ENCODE data around the gene ITPR2. TPM values are rescaled to one million over a fixed set of nuclear protein-coding genes. Genes with fewer than 3 reads are reported as not detected.

ITPR2 gene
- total RNA-seq, 3 donors from 2014 or later (not counting 1 experiment from before 2014, with no cell fraction given) = 59.1 to 70.7 (median 68.2) TPM

DNA sequence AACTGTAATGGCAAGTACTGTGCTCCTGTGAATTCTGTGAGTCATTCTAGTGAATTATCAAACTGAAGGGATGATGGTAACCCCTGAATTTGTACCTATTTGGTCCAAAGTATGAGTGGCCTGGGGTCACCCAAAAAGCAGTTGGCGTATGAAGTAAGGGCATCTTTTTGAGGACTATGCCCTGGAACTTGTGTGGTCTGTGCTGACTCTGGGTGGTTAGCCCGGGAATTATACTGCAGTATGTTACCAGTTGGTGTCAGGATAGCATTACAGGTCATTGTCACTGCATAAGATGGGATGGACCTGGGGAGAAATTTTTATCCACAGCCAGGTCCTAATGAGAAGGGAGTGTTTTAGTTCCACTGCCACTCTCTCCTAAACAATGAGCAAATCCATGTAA, 462.9 kb downstream of the ITPR2 start:
- DNase-seq (no peak), ATAC-seq (no peak)
- Mint-ChIP-seq H3K9me3 (no peaks in the 10 kb centered on the region), H3K36me3 (no peaks in the 10 kb centered on the region), H3K27ac (no peak overlapping the region), H3K4me1 (no peaks in the 10 kb centered on the region), H3K4me3 (no peak overlapping the region), H3K27me3 (ENCODE audit: low read depth in 2 of 2) (no peaks in the 10 kb centered on the region)
- intact Hi-C loops (cut with micrococcal nuclease) = no loop called here
- Histone ChIP-seq H3K4me1 (ENCODE audit: control insufficient read depth, insufficient read depth, low read length) (no peaks in the 10 kb centered on the region), H3K36me3 (ENCODE audit: control insufficient read depth, insufficient read depth, low read length) (no peaks in the 10 kb centered on the region), H3K9me3 (ENCODE audit: control insufficient read depth, insufficient read depth, low read length) (no peaks in the 10 kb centered on the region), H3K27ac (ENCODE audit: low read length) (no peak overlapping the region), H3K4me3 (ENCODE audit: low read length) (no peak overlapping the region), H3K27me3 (ENCODE audit: control insufficient read depth, insufficient read depth, low read length) (no peaks in the 10 kb centered on the region)
- WGBS (ENCODE audit: insufficient coverage) = 97% methylated on average over 2 of the region's 2 CpGs
- TF ChIP-seq, protein P1, sequence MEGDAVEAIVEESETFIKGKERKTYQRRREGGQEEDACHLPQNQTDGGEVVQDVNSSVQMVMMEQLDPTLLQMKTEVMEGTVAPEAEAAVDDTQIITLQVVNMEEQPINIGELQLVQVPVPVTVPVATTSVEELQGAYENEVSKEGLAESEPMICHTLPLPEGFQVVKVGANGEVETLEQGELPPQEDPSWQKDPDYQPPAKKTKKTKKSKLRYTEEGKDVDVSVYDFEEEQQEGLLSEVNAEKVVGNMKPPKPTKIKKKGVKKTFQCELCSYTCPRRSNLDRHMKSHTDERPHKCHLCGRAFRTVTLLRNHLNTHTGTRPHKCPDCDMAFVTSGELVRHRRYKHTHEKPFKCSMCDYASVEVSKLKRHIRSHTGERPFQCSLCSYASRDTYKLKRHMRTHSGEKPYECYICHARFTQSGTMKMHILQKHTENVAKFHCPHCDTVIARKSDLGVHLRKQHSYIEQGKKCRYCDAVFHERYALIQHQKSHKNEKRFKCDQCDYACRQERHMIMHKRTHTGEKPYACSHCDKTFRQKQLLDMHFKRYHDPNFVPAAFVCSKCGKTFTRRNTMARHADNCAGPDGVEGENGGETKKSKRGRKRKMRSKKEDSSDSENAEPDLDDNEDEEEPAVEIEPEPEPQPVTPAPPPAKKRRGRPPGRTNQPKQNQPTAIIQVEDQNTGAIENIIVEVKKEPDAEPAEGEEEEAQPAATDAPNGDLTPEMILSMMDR (IDR thresholded peaks at IDR 0.05) = no peak

DNA sequence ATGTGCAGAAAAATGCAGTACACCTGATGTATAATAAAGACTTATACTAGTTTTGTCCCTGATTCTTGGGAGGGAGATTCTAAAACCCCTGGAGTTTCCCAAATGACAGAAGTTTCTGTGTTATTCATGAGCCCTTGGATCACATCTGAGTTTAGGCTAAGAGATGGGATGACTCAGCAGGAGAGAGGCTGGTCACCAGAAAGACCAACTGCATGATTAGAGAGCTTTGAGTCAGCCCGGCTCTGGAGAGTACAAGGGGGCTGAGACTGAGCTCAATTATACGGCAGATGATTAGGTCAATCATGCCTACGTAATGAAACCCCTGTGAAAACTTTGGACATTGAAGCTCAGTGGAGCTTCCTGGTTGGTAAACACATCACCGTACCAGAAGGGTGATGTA, 463.4 kb downstream of the ITPR2 start:
- ATAC-seq = no peak
- H3K4me3 ChIP-seq (ENCODE audit: low read length) = no peak overlapping the region
- no peak overlapping the region for H3K27ac Mint-ChIP-seq
- H3K9me3 ChIP-seq (ENCODE audit: control insufficient read depth, insufficient read depth, low read length) = no peaks in the 10 kb centered on the region
- H3K4me1 ChIP-seq (ENCODE audit: control insufficient read depth, insufficient read depth, low read length) = no peaks in the 10 kb centered on the region
- no peaks in the 10 kb centered on the region for H3K4me1 Mint-ChIP-seq
- no peaks in the 10 kb centered on the region for H3K36me3 ChIP-seq (ENCODE audit: control insufficient read depth, insufficient read depth, low read length)
- H3K4me3 Mint-ChIP-seq = no peak overlapping the region
- no peaks in the 10 kb centered on the region for H3K9me3 Mint-ChIP-seq
- H3K27ac ChIP-seq (ENCODE audit: low read length) = no peak overlapping the region
- intact Hi-C loops (cut with micrococcal nuclease) = no loop called here
- WGBS (ENCODE audit: insufficient coverage) = 94% methylated on average over 4 of the region's 4 CpGs
- no peaks in the 10 kb centered on the region for H3K36me3 Mint-ChIP-seq
- H3K27me3 Mint-ChIP-seq (ENCODE audit: low read depth in 2 of 2) = no peaks in the 10 kb centered on the region
- TF ChIP-seq, protein P1 (IDR thresholded peaks at IDR 0.05) = no peak
- no peak for DNase-seq
- no peaks in the 10 kb centered on the region for H3K27me3 ChIP-seq (ENCODE audit: control insufficient read depth, insufficient read depth, low read length)

DNA sequence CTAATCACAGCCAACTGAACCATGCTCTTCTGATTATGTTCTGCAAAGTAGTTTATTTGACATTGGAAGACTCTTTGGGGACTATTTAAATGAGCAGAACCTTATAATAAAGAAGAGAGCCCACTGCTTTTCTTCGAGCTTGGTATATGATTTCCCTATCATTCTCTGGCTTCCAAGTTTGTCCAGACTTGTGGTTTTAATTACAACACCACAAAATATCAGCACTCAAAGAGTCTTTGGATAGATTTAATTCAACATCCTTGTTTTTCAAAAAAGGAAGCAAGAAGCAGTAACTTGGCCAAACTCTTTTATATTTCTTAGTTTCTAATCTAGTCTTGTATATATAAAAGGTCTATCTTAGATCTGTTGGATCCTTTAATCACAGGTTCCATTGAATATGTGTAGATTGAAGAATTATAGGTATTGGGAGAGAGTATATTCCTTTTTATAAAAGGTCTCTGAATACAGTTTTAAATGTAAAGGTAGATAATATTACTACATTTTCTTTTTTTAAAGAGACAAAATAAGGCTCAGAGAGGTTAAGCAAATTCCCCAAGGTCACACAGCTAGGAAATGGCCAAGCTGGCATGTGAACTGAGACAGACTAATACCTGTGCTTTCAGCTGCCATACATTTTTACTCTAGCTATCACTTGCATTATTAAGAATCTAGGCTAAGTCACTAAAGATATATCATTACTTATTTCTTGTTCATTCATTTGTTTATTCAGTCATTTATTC, 464.8 kb downstream of the ITPR2 start:
- Mint-ChIP-seq H3K27me3 (ENCODE audit: low read depth in 2 of 2) (no peaks in the 10 kb centered on the region), H3K4me3 (no peak overlapping the region), H3K9me3 (no peaks in the 10 kb centered on the region), H3K27ac (no peak overlapping the region), H3K4me1 (no peaks in the 10 kb centered on the region), H3K36me3 (no peaks in the 10 kb centered on the region)
- H3K4me3 ChIP-seq (ENCODE audit: low read length) = no peak overlapping the region
- WGBS (ENCODE audit: insufficient coverage) = 100% methylated on average over 1 of the region's 1 CpG
- H3K36me3 ChIP-seq (ENCODE audit: control insufficient read depth, insufficient read depth, low read length) = no peaks in the 10 kb centered on the region
- DNase-seq = no peak
- no peaks in the 10 kb centered on the region for H3K4me1 ChIP-seq (ENCODE audit: control insufficient read depth, insufficient read depth, low read length)
- no peaks in the 10 kb centered on the region for H3K9me3 ChIP-seq (ENCODE audit: control insufficient read depth, insufficient read depth, low read length)
- H3K27me3 ChIP-seq (ENCODE audit: control insufficient read depth, insufficient read depth, low read length) = no peaks in the 10 kb centered on the region
- no peak overlapping the region for H3K27ac ChIP-seq (ENCODE audit: low read length)
- intact Hi-C loops (cut with micrococcal nuclease) = no loop called here
- ATAC-seq = no peak
- TF ChIP-seq, protein P1 (IDR thresholded peaks at IDR 0.05) = no peak

DNA sequence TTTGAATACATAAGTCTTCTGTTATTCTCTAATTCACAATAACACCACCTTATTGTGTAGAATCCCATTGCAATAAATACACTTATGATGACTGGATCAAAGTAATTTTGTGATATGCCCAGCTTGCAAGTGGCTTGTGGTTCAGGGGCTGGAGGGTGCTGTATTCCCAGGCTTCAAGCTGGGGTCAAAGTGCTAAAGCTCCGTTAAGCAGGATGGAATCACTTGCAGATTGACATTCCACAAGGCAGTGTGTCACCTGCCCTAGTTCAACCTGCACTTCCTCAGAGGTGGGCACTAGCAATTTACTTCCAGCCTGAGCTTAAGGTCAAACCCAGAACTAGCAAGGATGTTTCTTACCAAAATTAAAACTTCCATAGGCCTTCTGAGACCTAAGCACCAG, 471.0 kb downstream of the ITPR2 start:
- H3K4me3 ChIP-seq (ENCODE audit: low read length) = no peak overlapping the region
- Mint-ChIP-seq H3K27me3 (ENCODE audit: low read depth in 2 of 2) (no peaks in the 10 kb centered on the region), H3K4me3 (no peak overlapping the region), H3K4me1 (no peaks in the 10 kb centered on the region), H3K9me3 (no peaks in the 10 kb centered on the region), H3K36me3 (no peaks in the 10 kb centered on the region), H3K27ac (no peak overlapping the region)
- H3K36me3 ChIP-seq (ENCODE audit: control insufficient read depth, insufficient read depth, low read length) = no peaks in the 10 kb centered on the region
- H3K4me1 ChIP-seq (ENCODE audit: control insufficient read depth, insufficient read depth, low read length) = no peaks in the 10 kb centered on the region
- TF ChIP-seq, protein P1 (IDR thresholded peaks at IDR 0.05) = no peak
- no peak overlapping the region for H3K27ac ChIP-seq (ENCODE audit: low read length)
- ATAC-seq (no peak), DNase-seq (no peak)
- no peaks in the 10 kb centered on the region for H3K27me3 ChIP-seq (ENCODE audit: control insufficient read depth, insufficient read depth, low read length)
- H3K9me3 ChIP-seq (ENCODE audit: control insufficient read depth, insufficient read depth, low read length) = no peaks in the 10 kb centered on the region
- 90% methylated on average over 1 of the region's 1 CpG for WGBS (ENCODE audit: insufficient coverage)
- intact Hi-C loops (cut with micrococcal nuclease) = no loop called here
